Activated CD8-positive, alpha-beta memory T cell treated with anti-CD3 and anti-CD28 coated beads, Interleukin-2, amount 50 U/mL, for 4 hours (primary cell): ENCODE data around the gene NEU1.
"Not testable (repeated sequence)": the region's sequence is repeated elsewhere in the genome, so short reads cannot be mapped to it uniquely, and the experiment has no call there.

ENCODE experiments used
- DNase-seq: peaks from one replicate; pipeline ENCODE4 v3.0.0-alpha.2; 2020

NEU1 gene

DNA sequence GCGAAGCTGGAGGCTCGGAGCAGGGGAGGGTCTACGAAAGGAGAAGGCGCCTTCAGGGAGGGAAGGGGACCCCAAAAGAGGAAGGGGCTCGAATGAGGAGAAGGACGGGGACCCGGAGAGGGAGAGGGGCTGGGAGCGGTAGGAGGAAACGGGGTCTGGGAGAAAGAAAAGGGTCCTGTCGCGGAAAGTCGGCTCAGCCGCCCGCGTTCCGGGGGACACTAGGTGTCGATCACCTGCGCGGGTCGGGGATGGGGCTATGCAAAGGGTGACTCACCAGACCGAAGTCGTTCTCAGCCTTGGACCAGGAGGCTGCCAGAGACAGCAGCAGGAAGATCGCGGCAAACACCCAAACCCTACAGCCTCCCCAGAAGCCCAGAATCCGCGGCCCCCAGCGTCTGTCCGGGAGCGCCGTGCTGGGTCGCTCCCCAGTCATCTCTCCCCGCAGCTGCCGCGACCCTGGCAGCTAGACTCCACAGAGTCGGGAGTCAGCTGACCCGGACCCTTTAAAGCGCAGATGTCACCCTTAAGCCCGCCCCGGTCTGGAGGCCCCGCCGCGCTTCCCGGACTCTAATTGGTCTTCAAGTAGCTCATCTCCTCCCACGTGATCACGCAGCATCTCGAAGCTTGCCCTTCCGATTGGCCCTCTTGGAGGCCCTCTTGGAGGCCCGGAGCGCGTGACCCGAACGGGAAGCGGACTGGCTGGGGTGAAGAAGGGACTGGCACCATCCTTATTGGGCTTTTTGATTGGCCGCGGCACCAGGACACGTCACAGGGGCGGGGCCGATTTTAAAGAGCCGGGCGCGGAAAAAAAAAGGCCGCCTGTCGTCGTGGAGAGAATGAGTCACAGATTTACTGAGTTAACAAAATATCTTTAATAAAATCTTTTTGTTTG is at the start of gene NEU1:
NEU1 (minus strand) TSS at position 478 of the 892 bp plus-strand sequence; CDS start at position 433, 45 bp downstream.
- DNase-seq = peak; percentile 96

DNA sequence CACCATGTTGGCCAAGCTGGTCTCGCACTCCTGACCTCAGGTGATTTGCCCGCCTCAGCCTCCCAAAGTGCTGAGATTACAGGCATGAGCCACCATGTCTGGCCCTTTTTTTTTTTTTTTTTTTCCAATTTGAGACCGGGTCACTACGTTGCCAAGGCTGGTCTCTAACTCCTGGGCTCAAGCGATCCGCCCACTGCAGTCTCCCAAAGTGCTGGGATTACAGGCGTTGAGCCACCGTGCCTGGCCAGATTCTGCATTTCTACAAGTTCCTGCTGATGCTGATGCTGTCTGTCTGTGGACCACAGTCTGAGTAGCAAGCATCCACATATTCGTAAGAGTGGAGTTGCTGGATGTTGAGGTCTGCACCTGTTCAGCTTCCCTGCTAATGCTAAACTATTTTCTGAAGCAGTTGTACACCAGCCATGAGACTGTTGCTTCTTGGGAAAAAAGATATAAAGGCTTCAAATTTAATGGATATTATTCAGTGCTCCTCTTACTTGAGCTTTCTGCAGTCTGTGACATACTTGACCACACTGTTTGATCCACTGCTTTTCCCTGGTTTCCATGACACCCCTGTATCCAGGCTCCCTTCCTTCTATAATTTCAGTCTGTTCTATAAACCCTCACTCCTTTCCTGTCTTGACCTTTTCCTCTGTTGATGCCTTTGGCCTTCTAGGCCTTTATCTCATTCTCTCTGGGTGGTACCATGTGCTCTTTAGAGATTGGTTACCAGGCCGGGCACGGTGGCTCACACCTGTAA is 49.4 kb upstream of the NEU1 start:
- DNase-seq = no peak

DNA sequence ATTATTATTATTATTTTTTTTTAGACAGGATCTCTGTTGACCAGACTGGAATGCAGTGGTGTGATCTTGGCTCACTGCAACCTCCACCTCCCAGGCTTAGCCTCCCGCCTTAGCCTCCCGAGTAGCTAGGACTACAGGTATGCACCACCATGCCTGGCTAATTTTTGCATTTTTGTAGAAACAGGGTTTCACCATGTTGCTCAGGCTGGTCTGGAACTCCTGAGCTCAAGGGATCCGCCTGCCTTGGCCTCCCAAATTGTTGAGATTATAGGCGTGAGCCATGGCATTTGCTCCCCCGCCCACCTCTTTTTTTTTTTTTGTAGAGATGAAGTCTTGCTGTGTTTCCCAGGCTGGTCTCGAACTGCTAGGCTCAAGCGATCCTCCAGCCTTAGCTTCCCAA is 46.7 kb upstream of the NEU1 start:
- DNase-seq = not testable (repeated sequence)

DNA sequence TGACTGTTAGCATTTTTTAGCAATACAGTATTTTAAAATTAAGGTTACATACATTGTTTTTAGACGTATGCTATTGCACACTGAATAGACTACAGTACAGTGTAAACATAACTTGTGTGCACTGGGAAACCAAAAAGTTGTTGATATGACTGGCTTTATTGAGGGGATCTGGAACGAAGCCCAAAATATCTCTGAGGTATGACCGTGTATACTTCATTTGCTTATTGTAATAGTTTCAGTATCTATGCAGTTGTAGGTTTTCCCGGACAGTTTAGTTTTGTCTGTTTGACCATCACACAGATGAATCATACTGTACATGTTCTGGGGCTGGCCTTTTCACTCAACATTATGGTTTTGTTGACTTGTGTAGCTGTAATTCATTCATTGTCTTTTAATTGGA is 46.2 kb upstream of the NEU1 start:
- DNase-seq = no peak

DNA sequence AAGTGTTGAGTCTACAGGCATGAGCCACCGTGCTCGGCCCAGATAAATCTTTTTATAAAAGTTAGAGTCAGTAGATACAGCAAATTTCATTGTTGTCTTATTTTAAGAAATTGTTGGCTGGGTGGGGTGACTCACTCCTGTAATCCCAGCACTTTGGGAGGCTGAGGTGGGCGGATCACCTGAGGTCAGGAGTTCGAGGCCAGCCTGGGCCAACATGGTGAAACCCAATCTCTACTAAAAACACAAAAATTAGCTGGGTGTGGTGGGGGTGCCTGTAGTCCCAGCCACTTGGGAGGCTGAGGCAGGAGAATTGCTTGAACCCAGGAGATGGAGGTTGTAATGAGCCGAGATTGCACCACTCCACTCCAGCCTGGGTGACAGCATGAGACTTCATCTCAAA is 45.6 kb upstream of the NEU1 start:
- not testable (repeated sequence) for DNase-seq

DNA sequence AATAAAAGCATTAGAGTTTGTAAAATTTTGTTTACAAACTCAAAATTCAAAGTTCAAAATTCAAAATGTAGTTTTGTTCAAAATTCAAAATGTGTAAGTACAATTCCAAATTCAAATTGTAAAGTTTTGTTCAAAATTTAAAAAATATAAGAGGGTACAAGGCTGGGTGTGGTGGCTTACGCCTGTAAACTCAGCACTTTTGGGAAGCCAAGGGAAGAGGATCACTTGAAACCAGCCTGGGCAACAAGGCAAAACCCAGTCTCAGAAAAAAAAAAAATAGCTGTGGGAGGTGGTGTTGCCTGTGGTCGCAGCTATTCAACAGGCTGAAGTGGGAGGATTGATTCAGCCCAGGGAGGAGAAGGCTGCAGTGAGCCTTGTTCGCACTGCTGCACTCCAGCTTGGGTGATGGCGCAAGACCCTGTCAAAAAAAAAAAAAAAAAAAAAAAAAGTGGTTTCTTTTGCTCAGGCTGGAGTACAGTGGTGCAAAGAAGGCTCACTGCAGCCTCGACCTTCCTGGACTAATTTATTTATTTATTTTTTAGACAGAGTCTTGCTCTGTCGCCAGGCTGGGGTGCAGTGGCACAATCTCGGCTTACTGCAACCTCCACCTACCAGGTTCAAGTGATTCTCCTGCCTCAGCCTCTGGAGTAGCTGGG is 44.7 kb upstream of the NEU1 start:
- no peak for DNase-seq

DNA sequence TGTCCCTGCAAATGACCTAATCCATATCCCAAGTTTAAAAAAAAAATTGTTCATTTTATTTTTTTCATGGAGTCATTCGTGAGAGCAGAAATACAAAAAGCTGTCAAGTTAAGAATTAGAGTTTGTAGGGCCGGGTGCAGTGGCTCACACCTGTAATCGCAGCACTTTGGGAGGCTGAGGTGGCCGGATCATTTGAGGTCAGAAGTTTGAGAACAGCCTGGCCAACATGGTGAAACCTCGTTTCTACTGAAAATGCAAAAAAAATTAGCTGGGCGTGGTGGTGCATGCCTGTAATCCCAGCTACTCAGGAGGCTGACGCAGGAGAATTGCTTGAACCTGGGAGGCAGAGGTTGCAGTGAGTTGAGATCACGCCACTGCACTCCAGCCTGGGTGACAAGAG is 44.1 kb upstream of the NEU1 start:
- DNase-seq = not testable (repeated sequence)

DNA sequence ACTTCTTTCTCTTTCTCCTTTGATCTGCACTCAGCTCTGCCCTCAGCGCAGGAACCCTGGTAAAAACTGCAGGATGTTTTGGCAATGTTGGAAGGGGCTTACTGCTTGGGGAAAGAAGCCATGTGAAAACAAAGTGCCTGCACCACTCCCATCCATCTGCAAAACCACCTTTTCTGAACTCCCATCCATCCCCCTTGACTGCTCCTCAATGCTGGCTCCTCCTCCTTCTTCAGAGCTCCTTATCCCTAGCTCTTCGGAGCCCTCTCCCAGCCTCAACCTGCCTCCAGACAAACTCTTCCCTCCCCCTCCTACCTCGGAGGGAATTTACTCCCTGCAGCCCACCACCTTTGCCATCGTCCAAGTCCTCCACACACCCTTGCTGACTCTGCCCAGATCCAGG is 43.5 kb upstream of the NEU1 start:
- no peak for DNase-seq

DNA sequence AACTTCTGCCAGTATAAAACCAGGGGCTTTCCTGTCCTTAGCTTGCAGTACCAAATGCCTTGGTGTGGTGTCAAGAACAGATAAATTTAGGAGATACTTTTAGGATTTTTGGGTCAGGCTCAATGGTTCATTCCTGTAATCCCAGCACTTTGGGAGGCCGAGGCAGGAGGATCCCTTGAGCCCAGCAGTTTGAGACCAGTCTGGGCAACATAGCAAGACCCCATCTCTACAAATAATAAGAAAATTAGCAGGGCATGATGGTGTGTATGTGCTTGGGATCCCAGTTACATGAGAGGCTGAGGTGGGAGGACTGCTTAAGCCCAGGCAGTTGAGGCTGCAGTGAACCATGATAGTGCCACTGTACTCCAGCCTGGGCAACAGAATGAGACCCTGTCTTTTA is 42.4 kb upstream of the NEU1 start:
- no peak for DNase-seq

DNA sequence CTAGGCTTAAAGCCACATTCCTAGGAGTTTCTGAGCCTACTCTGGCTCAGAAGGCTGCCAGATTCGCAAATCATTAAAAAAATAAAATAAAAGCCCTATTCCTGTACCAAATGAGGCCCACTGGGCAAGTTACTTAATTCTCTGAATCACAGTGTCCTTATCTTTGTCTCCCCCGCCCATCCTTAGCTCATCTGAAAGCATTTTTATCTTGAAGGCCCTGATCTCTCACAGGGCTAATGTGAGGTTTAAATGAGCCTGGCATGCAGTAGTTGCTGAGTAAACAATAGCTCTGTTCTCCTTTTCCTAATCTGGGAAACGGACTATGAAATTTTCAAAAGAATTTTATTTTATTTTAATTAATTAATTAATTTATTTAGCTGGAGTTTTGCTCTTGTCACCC is 41.3 kb upstream of the NEU1 start:
- DNase-seq = no peak

DNA sequence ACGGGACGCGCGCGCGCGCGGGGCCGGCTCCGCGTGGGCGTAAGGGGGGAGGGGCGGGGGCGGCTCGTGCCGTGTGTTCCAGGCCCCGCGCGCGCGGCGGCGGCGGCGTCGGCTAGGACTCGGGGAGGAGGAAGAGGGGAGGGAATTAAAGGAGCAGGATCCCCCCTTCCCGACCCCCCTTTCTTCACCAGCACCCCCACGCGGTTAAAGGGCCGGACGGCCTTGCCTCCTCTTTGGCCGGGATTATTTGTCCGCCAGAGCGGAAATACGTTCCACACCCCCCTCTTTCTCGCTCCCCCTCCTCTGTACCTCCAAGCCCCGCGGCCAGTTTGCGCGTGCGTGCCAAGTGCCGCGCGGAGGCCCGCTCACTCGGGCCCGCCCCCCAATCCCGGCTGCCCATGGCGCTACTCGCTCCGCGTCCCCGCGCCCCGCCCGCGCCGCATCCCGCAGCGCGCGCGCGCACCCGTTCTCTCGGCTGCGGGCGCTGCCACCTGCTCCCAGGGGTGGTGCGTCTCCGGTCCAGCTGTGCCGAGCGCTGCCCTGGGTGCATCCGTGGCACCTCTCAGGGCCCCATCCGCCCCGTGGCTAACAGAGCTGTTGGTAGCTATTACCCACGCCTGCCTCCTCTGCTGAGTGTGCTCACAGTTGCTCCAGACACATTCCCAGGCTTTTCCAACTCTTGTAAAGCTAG is 39.5 kb upstream of the NEU1 start, which contains the start of gene ZBTB12:
ZBTB12 (minus strand) TSS at position 134 of the 691 bp plus-strand sequence. CDS start 781 bp downstream, outside the sequence.
- DNase-seq = peak; percentile 86

DNA sequence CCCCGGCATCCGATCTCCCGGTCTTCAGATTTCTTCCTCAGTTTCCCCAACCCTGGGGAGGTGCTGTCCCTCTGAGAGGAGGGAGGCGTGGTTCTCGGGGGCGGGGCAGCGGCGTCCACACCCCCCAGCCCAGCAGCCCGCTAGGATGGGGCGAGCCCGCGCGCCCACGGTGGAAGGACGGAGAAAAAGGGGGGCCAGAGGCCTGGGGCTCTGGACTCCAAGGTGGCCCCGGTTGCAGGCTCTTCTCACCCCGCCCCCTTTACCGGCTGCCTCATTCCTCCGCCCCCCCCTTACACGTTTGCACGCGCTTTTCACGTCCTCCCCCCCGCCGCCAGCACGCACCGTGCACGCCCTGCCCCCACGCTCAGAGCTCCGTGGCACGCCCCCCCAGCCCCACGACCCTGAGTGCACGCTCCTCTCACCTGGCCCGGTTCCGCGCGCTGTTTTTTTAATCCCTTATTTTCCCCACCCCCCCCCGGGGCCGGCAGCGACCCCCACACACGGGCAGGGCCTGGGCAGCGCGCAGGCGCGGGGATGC is 38.9 kb upstream of the NEU1 start:
- peak; percentile 76 for DNase-seq

DNA sequence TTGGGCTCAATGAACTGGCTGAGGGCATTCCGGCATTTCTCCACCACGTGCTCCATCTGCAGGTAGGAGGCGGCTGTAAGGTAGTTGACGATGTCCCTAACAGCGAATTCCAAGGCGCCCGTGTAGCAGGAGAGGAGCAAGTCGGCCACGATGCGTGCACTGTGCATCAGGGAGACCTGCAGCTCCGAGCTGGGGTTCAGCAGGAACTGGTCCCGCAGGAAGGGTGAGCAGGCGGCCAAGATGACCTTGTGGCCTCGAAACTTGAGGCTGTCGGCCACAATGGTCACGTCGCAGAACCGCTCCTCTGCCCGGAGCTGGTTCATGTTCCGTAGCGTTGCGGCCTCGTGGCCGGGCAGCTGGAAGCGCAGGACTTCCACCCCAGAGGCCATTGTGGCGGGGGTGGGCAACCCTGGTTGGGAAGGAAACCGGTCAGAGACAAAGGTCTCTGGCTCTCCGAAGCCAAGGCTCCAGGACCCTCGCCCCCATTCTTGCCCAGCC is 38.3 kb upstream of the NEU1 start:
- DNase-seq = peak; percentile 22

DNA sequence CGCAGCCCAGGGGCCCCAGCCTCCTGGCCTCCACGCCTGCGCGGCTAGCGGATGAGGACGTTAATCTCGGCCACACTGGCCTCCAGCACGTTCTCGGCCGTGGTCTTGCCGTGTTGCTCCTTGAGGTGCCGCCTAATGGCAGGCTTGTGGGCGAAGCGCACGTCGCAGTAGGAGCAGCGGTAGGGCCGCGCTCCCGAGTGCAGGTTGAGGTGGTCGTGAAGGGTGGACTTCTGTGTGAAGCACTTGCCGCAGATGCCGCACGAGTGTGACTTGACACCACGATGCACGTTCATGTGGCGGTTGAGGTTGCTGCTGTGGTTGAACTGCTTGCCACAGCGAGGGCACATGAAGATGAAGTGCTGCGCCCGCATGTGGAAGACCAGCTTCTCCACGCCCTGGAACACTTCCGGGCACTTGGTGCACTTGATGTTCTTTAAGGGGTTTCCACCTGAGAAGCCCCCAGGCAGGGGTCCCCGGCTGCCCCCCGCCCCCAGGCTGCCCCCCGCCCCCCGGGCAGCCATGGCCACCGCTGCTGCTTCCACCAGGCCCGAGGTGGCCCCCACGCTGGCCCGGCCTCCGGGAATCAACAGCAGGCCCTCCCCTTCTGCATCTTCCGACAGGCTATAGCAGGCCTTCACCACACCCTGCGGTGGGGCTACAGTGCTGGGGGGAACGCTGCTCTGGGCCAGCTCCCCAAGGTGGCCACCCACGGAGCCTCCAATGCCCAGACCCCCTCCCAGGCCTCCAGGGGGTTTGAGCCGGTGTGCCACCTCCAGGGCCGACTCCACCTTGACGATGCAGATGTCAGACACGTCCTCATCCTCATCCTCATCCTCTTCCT is 37.5 kb upstream of the NEU1 start:
- peak; percentile 21 for DNase-seq

DNA sequence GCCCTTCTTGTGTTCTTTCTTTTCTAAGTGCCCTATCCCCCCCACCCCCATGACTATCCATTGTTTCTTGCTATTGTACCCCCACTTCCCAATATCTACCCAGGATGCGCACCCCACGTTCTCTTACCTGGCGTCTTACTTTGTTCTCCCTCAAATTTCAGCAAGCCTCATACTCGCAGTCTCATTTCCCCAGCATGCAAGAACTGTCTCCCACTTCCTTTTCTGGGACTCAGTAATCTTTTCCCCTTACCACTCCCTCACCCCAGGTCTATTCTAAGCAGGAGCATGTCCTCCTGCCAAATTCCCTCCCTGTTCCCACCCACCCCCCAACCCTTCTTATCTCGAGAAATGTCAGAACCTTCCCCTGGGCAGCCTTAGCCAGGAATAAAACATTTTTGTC is 36.6 kb upstream of the NEU1 start:
- DNase-seq = no peak

DNA sequence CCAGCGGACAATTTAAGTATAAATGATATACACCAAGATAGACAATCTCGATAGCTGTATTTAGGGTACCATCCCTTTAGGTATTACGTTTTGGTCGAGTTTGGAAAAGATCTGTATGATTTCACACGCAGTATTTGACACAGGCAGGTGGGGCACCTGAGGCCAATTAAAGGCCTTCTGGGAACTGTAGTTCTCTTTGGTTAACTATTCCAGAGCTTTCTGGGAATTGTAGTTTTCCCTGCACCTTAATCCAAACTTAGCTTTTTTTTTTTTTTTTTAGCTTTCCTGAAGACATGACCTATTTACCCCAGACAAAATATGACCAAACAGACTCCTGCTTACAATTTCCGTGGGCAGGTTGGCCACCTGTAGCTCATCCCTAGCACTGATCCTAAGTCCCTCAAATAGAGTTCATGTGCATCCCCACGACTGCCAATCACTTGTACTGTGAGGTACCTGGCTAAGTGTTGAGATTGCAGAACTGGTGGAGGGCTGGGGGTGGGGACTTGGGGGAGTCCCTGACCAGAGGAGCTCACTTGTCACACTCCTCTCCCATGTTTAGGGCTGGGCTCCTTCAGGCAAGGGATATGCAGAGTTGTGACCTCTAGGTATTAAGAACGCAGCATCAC is 35.9 kb upstream of the NEU1 start:
- peak; percentile 25 for DNase-seq

DNA sequence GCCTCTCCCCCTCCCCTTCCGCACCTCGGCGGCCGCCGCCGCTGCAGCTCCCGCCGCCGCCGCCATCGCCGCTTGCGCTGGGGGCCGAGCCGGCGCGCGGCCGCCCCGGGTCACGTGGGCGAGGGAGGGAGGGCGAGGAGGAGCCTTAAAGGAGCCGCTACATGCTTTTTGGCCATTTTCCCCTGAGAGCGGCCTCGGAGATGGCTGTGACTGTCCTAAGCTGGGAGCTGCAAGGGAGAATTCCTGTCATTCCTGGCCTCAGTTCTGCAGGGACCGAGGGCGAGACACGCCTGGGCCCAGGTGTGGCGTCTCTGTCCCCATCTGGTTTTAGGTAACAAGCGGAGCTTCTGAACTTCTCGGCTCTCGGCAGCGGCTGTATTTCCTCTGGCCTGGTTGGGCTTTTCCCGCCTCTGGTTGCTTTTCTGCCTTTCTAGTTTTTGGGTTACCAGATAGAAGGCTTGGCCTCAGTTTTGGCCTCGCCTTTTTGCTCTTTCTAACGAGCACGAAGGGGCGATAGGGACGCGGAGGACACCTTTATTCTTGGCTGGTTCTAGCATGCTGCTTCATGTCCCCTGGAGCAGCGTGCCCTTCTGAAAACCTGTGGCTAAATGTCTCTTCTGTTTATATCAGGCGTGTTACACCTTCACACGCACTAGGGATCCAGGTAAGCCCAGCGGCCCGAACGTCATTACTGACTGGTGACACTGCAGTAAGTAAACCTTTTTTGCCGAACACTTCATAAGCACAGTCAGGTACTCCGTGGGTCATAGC is 35.2 kb upstream of the NEU1 start, which contains the start of gene EHMT2:
EHMT2 (minus strand) TSS at position 87 of the 771 bp plus-strand sequence; CDS start at position 66, 21 bp downstream.
- peak; percentile 85 for DNase-seq

DNA sequence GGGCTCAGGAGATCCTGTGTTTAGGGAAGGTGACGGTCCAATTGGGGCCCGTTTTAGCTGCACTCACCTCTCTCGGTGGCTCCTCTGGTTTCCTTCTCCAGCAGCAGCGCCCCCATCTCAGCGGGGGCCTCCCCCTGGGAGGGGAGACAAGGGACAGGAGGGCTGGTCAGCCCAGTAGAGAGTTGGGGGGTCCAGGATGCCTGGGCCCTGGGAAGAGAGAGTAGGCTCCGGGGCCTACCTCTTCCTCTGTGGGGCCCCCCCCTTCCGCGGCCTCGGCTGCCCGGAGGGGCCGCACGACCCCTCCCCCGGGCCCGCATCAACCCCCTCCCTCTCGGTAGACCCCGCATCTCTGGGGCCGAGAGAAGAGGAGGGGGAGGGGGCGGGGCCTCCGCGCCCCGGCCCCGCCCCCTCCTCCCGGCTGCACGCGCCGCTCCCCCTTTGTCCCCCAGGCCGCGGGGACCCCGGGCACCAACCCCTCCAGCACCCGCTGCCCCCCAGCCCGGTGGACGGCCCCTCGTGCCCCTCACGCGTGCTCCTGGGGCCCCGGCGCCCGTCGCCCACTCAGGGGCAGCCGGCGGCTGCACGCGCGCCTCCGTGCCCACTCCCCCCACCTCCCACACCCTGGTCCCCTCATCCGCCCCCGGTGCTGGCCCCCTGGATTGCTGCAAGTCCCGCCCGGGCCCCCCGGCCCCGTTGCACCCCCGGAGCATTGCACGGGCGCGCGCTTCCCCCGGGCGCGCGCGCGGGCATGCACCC is 34.4 kb upstream of the NEU1 start:
- DNase-seq = no peak

DNA sequence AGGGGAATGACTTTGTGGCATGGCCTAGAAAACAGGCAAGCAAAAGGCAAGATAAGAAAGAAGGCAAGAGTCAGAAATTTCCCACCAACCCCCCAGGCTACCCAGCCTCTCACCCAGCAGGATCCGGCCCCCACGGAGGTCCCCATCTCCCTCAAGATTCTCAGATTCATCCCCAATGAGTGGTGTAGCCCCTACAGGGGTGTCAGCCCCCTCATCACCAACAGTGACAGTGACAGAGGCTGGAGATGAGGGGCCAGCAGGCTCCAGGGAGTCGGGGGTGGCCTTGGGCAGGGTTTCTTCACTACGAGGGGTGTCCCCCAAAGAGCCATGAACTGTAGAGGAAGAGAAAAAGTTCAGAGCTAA is 33.9 kb upstream of the NEU1 start:
- DNase-seq = no peak
